ENCODE data around the gene NFKBIA.
"Not testable (repeated sequence)": the region's sequence is repeated elsewhere in the genome, so short reads cannot be mapped to it uniquely, and the experiment has no call there.

NFKBIA gene

DNA sequence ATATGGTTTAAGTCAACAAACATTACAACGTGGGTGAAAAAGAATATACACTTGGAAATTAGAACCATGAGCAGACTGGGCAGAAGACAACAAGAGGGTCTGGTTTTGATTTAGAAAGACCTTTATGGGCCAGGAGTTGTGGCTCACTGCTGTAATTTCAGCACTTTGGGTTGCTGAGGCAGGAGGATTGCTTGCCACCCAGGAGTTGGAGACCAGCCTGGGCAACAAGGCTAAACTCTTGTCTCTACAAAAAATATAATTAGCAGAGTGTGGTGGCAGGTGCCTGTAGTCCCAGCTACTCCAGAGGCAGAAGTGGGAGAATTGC, 2.7 kb upstream of the NFKBIA start:
- no peak for DNase-seq

GRCh38 chr14:35406506-35407305, 2.2 kb upstream of the NFKBIA start:
- no peak for DNase-seq

DNA sequence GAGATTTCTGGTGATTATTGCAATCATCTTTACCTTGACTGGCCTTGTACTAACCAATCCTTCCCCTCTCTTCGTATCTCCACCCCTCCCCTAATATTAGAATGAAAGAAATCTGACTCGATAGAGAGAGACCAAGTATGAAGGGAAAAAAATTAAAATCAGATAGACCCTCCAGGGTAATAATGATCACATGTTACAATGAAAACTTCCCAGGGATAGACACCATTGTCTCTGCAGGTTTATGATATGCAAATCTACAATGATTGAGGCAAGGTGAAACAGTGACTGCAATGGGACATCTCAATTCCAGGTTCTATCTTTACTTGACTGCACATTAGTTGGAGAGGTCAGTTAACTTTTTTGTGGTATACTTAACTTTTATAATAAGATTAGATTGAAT, 1.5 kb upstream of the NFKBIA start:
- DNase-seq = no peak

DNA sequence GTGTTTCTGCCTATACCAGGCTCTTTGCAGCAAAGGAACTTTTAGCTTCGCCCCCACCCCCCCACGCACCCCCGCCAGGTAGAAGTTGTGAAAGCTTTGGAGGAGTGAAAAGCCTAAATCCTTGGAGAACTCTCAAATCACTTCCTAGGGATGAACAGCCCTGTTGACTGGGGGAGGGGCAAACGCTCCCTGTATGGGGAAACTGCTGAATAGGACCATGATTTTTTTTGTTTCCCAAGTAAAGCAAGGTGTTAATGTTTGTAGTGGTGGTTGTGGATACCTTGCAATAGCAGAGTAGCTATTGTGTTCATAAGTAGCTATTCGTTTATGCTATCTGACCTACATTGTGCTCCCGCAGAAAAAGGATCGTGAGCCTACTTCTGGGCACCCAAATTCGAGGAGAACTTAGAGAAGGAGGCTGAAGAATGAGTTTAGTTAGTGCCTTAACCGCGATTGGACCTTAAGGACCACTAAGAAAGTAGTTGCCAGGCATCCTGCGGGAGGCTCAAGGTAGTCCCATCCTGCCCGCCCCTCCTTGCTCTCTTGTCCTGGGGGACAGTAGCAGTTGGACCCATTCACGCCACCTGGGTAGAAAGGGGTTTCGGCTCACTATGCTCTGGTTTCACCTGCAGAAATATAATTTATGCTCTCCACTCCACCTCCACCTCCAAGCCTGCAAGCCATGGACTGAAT, 901 bp upstream of the NFKBIA start:
- no peak for DNase-seq

GRCh38 chr14:35403603-35404448, 723 bp downstream of the NFKBIA start:
- peak; percentile 97 for DNase-seq

DNA sequence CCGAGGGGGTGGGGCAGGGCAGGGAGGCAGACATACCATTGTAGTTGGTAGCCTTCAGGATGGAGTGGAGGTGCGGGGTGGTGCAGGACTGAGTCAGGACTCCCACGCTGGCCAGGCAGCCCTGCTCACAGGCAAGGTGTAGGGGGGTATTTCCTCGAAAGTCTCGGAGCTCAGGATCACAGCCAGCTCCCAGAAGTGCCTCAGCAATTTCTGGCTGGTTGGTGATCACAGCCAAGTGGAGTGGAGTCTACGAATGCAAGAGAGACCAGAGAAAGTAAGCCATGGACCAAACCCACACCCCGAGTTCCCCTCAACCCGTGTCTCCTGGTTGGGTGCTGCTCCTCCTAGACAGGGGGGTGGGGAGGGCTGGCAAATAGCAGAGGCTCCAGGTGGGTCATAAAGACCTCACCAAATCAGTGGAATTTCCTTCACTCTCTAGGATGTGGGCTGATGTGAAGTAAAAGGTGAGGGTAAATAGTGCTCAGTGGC, 1.4 kb downstream of the NFKBIA start:
- DNase-seq = peak; percentile 62

DNA sequence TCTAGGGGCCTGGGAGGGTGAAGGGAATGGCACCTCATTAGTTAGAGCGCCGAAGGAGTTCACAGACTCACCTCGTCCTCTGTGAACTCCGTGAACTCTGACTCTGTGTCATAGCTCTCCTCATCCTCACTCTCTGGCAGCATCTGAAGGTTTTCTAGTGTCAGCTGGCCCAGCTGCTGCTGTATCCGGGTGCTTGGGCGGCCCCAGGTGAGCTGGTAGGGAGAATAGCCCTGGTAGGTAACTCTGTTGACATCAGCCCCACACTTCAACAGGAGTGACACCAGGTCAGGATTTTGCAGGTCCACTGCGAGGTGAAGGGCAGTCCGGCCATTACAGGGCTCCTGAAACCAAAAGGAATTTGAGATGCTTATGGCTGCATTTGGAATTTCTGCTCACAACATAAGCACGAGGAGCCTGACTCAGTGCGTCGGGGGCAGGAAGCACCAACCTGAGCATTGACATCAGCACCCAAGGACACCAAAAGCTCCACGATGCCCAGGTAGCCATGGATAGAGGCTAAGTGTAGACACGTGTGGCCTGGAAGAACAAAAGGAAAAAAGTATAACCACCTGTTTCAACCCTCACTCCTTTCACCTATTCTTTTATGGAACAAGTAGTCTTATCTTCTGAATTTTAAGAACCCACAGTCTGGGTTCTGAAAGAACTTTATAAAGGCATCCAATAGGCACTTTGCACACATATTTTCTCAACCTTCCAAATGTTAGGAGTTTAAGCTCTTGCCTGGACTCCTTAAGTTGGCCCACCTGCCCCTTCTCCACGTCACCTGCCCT, 2.0 kb downstream of the NFKBIA start:
- DNase-seq = peak; percentile 43

- no peak for DNase-seq
Measured at GRCh38 chr14:35401422-35402265, 2.9 kb downstream of the NFKBIA start.

GRCh38 chr14:35400648-35401421, 3.7 kb downstream of the NFKBIA start:
- peak; percentile 61 for DNase-seq

GRCh38 chr14:35399083-35399937, 5.2 kb downstream of the NFKBIA start:
- peak; percentile 44 for DNase-seq

DNA sequence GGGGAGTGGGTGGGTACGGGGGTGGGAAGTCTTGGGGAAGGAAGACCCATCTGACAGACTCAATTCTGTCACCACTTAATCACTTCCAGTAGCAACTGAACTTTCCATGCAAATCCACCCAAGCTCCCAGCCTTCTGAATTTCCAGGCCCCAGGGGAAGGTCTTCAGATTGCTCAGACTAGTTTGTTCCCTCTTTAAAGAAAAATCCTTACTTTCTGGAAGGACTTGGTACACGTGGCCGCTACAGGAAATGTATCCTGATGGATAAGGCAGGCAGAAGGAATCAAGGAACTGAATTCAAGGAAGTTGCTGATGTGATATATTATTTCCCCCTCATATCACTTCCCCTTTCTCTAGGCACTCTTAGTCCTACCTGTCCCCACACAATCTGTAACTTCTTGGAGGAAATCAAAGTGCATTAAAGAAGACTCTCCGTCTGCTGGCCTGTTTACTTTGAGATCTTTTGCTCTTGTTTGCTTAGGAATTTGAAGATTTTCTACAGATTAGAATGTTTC, 6.4 kb downstream of the NFKBIA start:
- DNase-seq = no peak

DNA sequence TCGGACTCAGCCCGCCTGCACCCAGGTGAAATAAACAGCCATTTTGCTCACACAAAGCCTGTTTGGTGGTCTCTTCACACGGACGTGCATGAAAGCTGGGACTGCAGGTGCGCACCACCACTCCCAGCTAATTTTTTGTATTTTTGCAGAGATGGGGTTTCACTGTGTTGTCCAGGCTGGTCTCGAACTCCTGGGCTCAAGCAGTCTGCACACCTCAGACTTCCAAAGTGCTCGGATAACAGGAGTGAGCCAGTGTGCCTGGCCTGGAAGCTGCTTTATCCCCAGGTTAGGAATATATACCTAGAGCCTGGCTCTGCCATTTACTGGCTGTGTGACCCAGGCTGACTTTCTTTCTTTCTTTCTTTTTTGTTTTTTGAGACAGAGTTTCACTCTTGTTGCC, 7.9 kb downstream of the NFKBIA start:
- not testable (repeated sequence) for DNase-seq

- no peak for DNase-seq
Measured at GRCh38 chr14:35395283-35395682, 9.3 kb downstream of the NFKBIA start.

GRCh38 chr14:35394326-35395013, 10.1 kb downstream of the NFKBIA start:
- no peak for DNase-seq

DNA sequence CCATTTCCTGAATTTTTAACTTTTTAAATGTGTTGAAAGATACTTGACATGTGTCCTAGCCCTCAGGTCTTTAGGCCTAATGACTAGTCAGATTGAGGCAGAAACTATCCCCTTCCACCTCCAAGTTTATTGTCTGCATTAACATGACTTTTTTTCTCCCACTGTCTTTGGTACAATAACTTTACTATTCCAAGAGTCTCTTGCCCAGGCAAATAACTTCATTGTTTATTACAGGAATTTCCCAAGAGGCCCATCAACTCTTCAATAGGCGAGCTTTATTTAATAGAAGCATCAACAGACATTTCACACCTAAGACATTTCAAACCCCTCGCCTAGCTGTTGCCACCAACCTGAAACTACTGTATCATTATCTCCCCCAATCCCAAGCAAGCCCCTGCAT, 10.7 kb downstream of the NFKBIA start:
- no peak for DNase-seq

GRCh38 chr14:35392103-35392502, 12.4 kb downstream of the NFKBIA start:
- DNase-seq = no peak

DNA sequence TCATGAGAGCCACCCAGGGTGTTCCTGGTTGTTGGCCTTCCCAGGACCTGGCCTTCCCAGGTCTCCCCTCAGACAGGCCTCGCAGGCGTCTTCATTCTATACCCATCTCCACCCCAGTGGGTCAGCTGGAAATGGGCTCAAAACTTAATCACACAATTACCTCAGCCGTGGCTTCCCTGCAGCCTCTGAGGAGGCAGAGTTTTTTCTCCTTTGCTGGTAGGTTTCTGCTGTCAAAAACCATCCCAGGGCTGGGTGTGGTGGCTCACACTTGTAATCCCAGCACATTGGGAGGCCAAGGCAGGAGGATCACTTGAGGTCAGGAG, 13.2 kb downstream of the NFKBIA start:
- no peak for DNase-seq

DNA sequence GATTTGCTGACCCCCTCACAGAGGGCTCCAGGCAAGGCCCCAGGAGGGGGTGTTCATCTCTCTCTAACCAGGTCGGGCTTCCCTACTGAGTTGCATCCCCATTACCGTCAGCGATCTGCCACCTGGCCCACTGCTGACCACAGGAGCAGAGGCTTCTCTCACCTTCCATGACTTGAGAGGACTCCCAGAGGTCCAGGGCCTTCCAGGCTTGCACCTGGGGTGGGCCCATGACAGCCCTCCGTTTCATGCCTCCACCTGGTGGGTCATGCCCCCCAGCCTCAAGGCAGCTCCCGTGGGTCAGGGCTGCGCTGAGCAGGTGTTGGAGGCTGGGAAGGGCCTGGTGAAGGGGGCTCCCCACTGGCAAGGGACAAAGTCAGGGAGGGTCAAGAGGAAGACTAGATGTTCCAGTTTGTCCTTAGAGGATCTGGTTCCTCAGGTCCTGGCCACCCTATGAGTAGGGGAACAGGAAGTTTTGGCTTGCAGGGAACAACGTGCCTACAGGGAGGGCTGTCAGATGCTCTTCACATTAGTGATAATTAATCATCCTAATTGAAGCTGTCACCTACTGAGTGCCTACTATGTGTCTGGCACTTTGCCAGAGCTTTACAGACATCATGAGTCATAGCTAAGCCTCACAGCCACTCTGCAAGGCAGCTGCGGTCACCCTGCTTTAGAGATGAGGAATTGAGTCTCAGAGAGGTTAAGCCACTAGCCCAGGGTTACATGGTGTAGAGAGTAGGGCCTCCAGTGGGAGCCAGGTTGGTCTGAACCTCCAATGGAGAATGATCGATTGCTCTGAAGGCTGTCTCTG, 13.8 kb downstream of the NFKBIA start:
- DNase-seq = no peak
